OCI-LY3 (cell line): ENCODE measurements around the gene LPXN.
A peak's percentile ranks its signal among the peaks of the same experiment; 100 is the strongest.

ENCODE experiments used
- H2AFZ ChIP-seq: fragments of 200-600, 300-600 bp; shearing (Covaris generic); 2 replicates; pipeline ENCODE4 v1.6.0; 2014; ENCODE audit warnings: antibody characterized with exemption, low read depth, low read length
- H3K27ac ChIP-seq: fragments of 200-600, 300-600 bp; sonication (generic); 2 replicates; pipeline ENCODE4 v1.5.1; 2014; ENCODE audit warnings: mild to moderate bottlenecking, low read length, moderate library complexity, mixed read lengths
- H3K27me3 ChIP-seq: fragments of 200-600, 300-600 bp; sonication (generic); 2 replicates; pipeline ENCODE4 v1.6.1; 2014; ENCODE audit warnings: low read depth, low read length, mixed read lengths
- H3K36me3 ChIP-seq: fragments of 200-600, 300-600 bp; sonication (generic); replicated peaks from 2 replicates; pipeline ENCODE3; 2014; ENCODE audit warnings: low read depth, low read length, mixed read lengths
- H3K4me1 ChIP-seq: fragments of 300-600, 200-600 bp; sonication (generic); 2 replicates; pipeline ENCODE4 v1.6.1; 2014; ENCODE audit warnings: low read length, mixed read lengths
- H3K4me2 ChIP-seq: fragments of 200-600, 300-600 bp; sonication (generic); 2 replicates; pipeline ENCODE4 v1.6.1; 2014; ENCODE audit warnings: low read length, mixed read lengths
- H3K4me3 ChIP-seq: fragments of 300-600, 200-600 bp; sonication (generic); 2 replicates; pipeline ENCODE4 v1.5.1; 2014; ENCODE audit warnings: antibody characterized with exemption, mild to moderate bottlenecking, low read length, moderate library complexity
- H3K79me2 ChIP-seq: fragments of 300-600, 200-600 bp; shearing (Covaris generic); 2 replicates; pipeline ENCODE4 v1.6.1; 2014; ENCODE audit warnings: mild to moderate bottlenecking, low read length, mixed read lengths
- H3K9ac ChIP-seq: fragments of 300-600, 200-600 bp; shearing (Covaris generic); 2 replicates; pipeline ENCODE4 v1.6.0; 2014; ENCODE audit warnings: mild to moderate bottlenecking, low read length, moderate library complexity
- H3K9me3 ChIP-seq: fragments of 200-600, 300-600 bp; shearing (Covaris generic); 2 replicates; pipeline ENCODE4 v1.6.1; 2014; ENCODE audit warnings: low read length, mixed read lengths; ENCODE audit not compliant: insufficient read depth
- H4K20me1 ChIP-seq: fragments of 200-600, 300-600 bp; sonication (generic); 2 replicates; pipeline ENCODE4 v1.6.1; 2016; ENCODE audit warnings: low read length, mixed read lengths; ENCODE audit not compliant: insufficient read depth
- CTCF ChIP-seq: fragments of 200-600, 300-600 bp; sonication (generic); IDR thresholded peaks from 2 replicates; pipeline ENCODE4 v1.5.1; 2014; ENCODE audit warnings: antibody characterized with exemption, low read length, low read depth
- EZH2phosphoT487 ChIP-seq: fragments of 200-600 bp; shearing (Covaris generic); IDR thresholded peaks from 2 replicates; pipeline ENCODE4 v1.6.1; 2018; ENCODE audit warnings: antibody characterized with exemption, mixed run types, low read depth

LPXN gene

GRCh38 chr11:58591659-58592058 lies 16.0 kb upstream of the LPXN start:
- Histone ChIP-seq H3K9me3 (no peaks in the 10 kb centered on the region), H2AFZ (no peak overlapping the region), H3K27me3 (no peaks in the 10 kb centered on the region), H3K79me2 (peaks cover 90% of the 10 kb centered on the region), H3K4me2 (no peak overlapping the region), H3K27ac (no peak overlapping the region), H3K4me1 (peaks cover 16% of the 10 kb centered on the region), H3K9ac (no peak overlapping the region), H3K4me3 (no peak overlapping the region), H4K20me1 (peaks cover 68% of the 10 kb centered on the region), H3K36me3 (peaks cover 12% of the 10 kb centered on the region)
- TF ChIP-seq CTCF (no peak), EZH2phosphoT487 (no peak)

GRCh38 chr11:58586998-58587397 lies 11.3 kb upstream of the LPXN start:
- Histone ChIP-seq H3K79me2 (peaks cover 95% of the 10 kb centered on the region), H3K9ac (no peak overlapping the region), H3K27me3 (no peaks in the 10 kb centered on the region), H3K27ac (no peak overlapping the region), H2AFZ (no peak overlapping the region), H4K20me1 (peaks cover 74% of the 10 kb centered on the region), H3K36me3 (peaks cover 17% of the 10 kb centered on the region), H3K4me1 (peaks cover 33% of the 10 kb centered on the region), H3K4me3 (no peak overlapping the region), H3K9me3 (no peaks in the 10 kb centered on the region), H3K4me2 (no peak overlapping the region; the same call in 1 of the 2 replicates)
- TF ChIP-seq CTCF = no peak

- Histone ChIP-seq H2AFZ (no peak overlapping the region), H3K27ac (no peak overlapping the region), H3K27me3 (no peaks in the 10 kb centered on the region), H3K9ac (no peak overlapping the region), H3K4me3 (no peak overlapping the region), H3K36me3 (peaks cover 23% of the 10 kb centered on the region), H3K79me2 (peaks cover 84% of the 10 kb centered on the region), H3K4me2 (0 out of 2 replicates have a peak overlapping the region, but pooled peaks have one; percentile 1), H3K4me1 (peaks cover 46% of the 10 kb centered on the region), H3K9me3 (no peaks in the 10 kb centered on the region), H4K20me1 (peaks cover 76% of the 10 kb centered on the region)
- TF ChIP-seq CTCF (no peak), EZH2phosphoT487 (no peak)
These were observed 6.8 kb upstream of the LPXN start for GRCh38 chr11:58582437-58582836.

GRCh38 chr11:58580311-58580710 lies 4.7 kb upstream of the LPXN start:
- TF ChIP-seq CTCF = no peak
- no peak for TF ChIP-seq EZH2phosphoT487
- Histone ChIP-seq H3K36me3 (peaks cover 14% of the 10 kb centered on the region), H2AFZ (no peak overlapping the region), H3K4me3 (peak overlapping the region; percentile 85), H3K4me1 (peaks cover 46% of the 10 kb centered on the region), H3K27ac (peak overlapping the region; percentile 87; the same call in 1 of the 2 replicates), H3K9me3 (no peaks in the 10 kb centered on the region), H3K79me2 (peaks cover 77% of the 10 kb centered on the region), H3K27me3 (no peaks in the 10 kb centered on the region), H3K4me2 (peak overlapping the region; percentile 80), H3K9ac (peak overlapping the region; percentile 98), H4K20me1 (peaks cover 55% of the 10 kb centered on the region)
